GM12878 (cell line): ENCODE data around the gene IRF2BP1. TPM values are rescaled to one million over a fixed set of nuclear protein-coding genes. Genes with fewer than 3 reads are reported as not detected.

Source experiments
- ATAC-seq: fragments of 200-7000 bp; cut with Tn5 transposase; 3 replicates; pipeline ENCODE4 v1.9.1; 2020; ENCODE audit warnings: mild to moderate bottlenecking, moderate library complexity
- BruUV-seq: library from RNA; stranded (reverse); fragments of 400-500 nt; replicated peaks from 2 replicates; lab custom pipeline; 2021; lab: Mats Ljungman, UMichigan
- CTCF ChIA-PET: fragments of 300-600 bp; sonication (Branson Sonifier 250); formaldehyde crosslinking; extraction: SDS; loops from one replicate; lab custom pipeline; 2021; ENCODE audit warnings: inconsistent platforms; lab: Yijun Ruan, JAX
- POLR2A ChIA-PET: fragments of 350-600 bp; formaldehyde crosslinking; extraction: SDS; loops from one replicate; lab custom pipeline; 2021; ENCODE audit warnings: inconsistent platforms; lab: Charles Lee
- RAD21 ChIA-PET: fragments of 300-600 bp; sonication (Branson Sonifier 250); formaldehyde crosslinking; loops from one replicate; lab custom pipeline; 2023; ENCODE audit warnings: antibody characterized with exemption; ENCODE audit not compliant: unreplicated experiment; lab: Charles Lee
- SMC1A ChIA-PET: fragments of 300-600 bp; sonication (Branson Sonifier 250); formaldehyde crosslinking; loops from one replicate; lab custom pipeline; 2023; ENCODE audit not compliant: unreplicated experiment, uncharacterized antibody; lab: Charles Lee
- DNase-seq: peaks from one replicate; pipeline ENCODE4 v3.0.0-alpha.2; 2011; ENCODE audit warnings: low read depth, low spot score
- FAIRE-seq: peaks from 3 replicates; lab custom pipeline; 2011; peaks lifted over from hg19 to GRCh38; lab: Jason Lieb, UNC
- H2AFZ ChIP-seq: 2 replicates; pipeline ENCODE4 v1.6.0; 2011; ENCODE audit warnings: low read depth, low read length, control low read depth; ENCODE audit not compliant: control insufficient read depth
- H3K27ac ChIP-seq: 2 replicates; pipeline ENCODE4 v1.5.1; 2011; ENCODE audit warnings: control low read depth; ENCODE audit not compliant: control insufficient read depth, insufficient read depth
- H3K27me3 ChIP-seq, 2 experiments: replicated peaks in 1 of 2; 2 replicates each; pipeline versions ENCODE4 v1.6.0 to v1.6.1; 2011; ENCODE audit warnings: low read length in 1 of 2; ENCODE audit not compliant: control insufficient read depth in 2 of 2, insufficient read depth in 2 of 2
- H3K36me3 ChIP-seq, 2 experiments: 2 replicates each; pipeline ENCODE4 v1.5.1; 2011; ENCODE audit warnings: low read length in 1 of 2; ENCODE audit not compliant: control insufficient read depth in 2 of 2, insufficient read depth in 2 of 2
- H3K4me1 ChIP-seq: 2 replicates; pipeline ENCODE4 v1.6.1; 2011; ENCODE audit warnings: mild to moderate bottlenecking, low read length, moderate library complexity, mixed read lengths; ENCODE audit not compliant: control insufficient read depth, insufficient read depth
- H3K4me2 ChIP-seq: 2 replicates; pipeline ENCODE4 v1.6.0; 2011; ENCODE audit warnings: control low read depth; ENCODE audit not compliant: control insufficient read depth, insufficient read depth
- H3K4me3 ChIP-seq: fragments of 200-600 bp; sonication (generic); 2 replicates; pipeline ENCODE4 v1.5.1; 2016
- H3K79me2 ChIP-seq: 2 replicates; pipeline ENCODE4 v1.6.0; 2011; ENCODE audit warnings: low read length; ENCODE audit not compliant: control insufficient read depth, insufficient read depth
- H3K9ac ChIP-seq: 2 replicates; pipeline ENCODE4 v1.8.0; 2011; ENCODE audit warnings: low read length, control low read depth, mixed read lengths; ENCODE audit not compliant: control insufficient read depth, insufficient read depth
- H3K9me3 ChIP-seq: replicated peaks from 3 replicates; pipeline ENCODE4 v1.5.1; 2011; ENCODE audit warnings: mild to moderate bottlenecking, low read length; ENCODE audit not compliant: control insufficient read depth, insufficient read depth
- H4K20me1 ChIP-seq: 2 replicates; pipeline ENCODE4 v1.6.0; 2011; ENCODE audit not compliant: control insufficient read depth, insufficient read depth
- ATF7 ChIP-seq: fragments of 450-650 bp; IDR thresholded peaks from 2 replicates; pipeline ENCODE4 v1.6.1; 2016; ENCODE audit warnings: low read depth, mild to moderate bottlenecking
- NR2C2 ChIP-seq: IDR thresholded peaks from 2 replicates; pipeline ENCODE4 v1.6.1; 2011; ENCODE audit warnings: borderline replicate concordance, low read depth; ENCODE audit not compliant: control insufficient read depth, insufficient read length
- PML ChIP-seq: IDR thresholded peaks from 2 replicates; pipeline ENCODE4 v1.6.1; 2012; ENCODE audit warnings: low read length, inconsistent platforms
- POLR2AphosphoS2 ChIP-seq: IDR thresholded peaks from 2 replicates; pipeline ENCODE4 v1.6.1; 2011; ENCODE audit warnings: low read depth, mild to moderate bottlenecking, low read length, improper control_type of control experiment, moderate library complexity
- RAD51 ChIP-seq: fragments of 450-650 bp; IDR thresholded peaks from 2 replicates; pipeline ENCODE4 v1.6.1; 2016; ENCODE audit warnings: moderate library complexity, mild to moderate bottlenecking, inconsistent platforms
- RUNX3 ChIP-seq: IDR thresholded peaks from 2 replicates; pipeline ENCODE4 v1.6.1; 2012; ENCODE audit warnings: low read length, inconsistent platforms
- SMAD1 ChIP-seq: fragments of 450-650 bp; IDR thresholded peaks from 2 replicates; pipeline ENCODE4 v1.6.1; 2018; ENCODE audit warnings: mild to moderate bottlenecking, low read depth; ENCODE audit not compliant: partially characterized antibody
- SPI1 ChIP-seq: IDR thresholded peaks from 2 replicates; pipeline ENCODE4 v1.6.1; 2011; ENCODE audit warnings: low read depth, mild to moderate bottlenecking, low read length, moderate library complexity, borderline replicate concordance; ENCODE audit not compliant: insufficient read depth
- SUZ12 ChIP-seq: fragments of 200-600 bp; sonication (generic); IDR thresholded peaks from one replicate; pipeline ENCODE4 v1.6.1; 2018; ENCODE audit warnings: antibody characterized with exemption, mild to moderate bottlenecking; ENCODE audit not compliant: unreplicated experiment
- WGBS: methylation state at CpG from one replicate; pipeline ENCODE4 v1.1.6; 2016; ENCODE audit warnings: low lambda C conversion rate; ENCODE audit not compliant: insufficient replicate concordance, insufficient coverage; ENCODE audit errors: missing lambda C conversion rate; 5-methylcytosine and 5-hydroxymethylcytosine counted together
- in situ Hi-C: fragments of 300-500 bp; cut with MboI; formaldehyde crosslinking; loops from 9 replicates; pipeline ENCODE4 v1.14.3; 2018; ENCODE audit warnings: mixed read lengths
- intact Hi-C: fragments of 100-400 bp; cut with micrococcal nuclease; formaldehyde crosslinking; loops from one replicate; pipeline ENCODE4 v1.14.2; 2022; ENCODE audit not compliant: unreplicated experiment
- polyA plus RNA-seq, 11 experiments: library from polyadenylated mRNA; depleted of rRNA in 4 of 11; unstranded in 6 of 11; stranded (reverse) in 5 of 11; fragments of >200 nt; fragmentation: Nextera tagmentation in 4 of 11; fragmentation: Illumina TruSeq in 1 of 11; extraction: Ambion mirVana in 4 of 11; extraction: Trizol in 1 of 11; gene quantifications; 1 replicate in 1 of 11; 2 replicates in 10 of 11; pipeline versions ENCODE4 v1.2.1 to v1.2.3, GENCODE V29; 2011 to 2016; ENCODE audit warnings: inconsistent platforms in 2 of 11, missing spikeins in 2 of 11, low read depth in 1 of 11
- total RNA-seq, 4 experiments: library from RNA; depleted of rRNA in 3 of 4; stranded (reverse); fragments of >200 nt in 3 of 4; fragmentation: Illumina TruSeq in 1 of 4; extraction: Trizol in 1 of 4; gene quantifications; 2 replicates each; pipeline versions ENCODE4 v1.2.1 to v1.2.3, GENCODE V29; 2013 to 2021
- TF ChIP-seq, protein P1 (sequence below), 3 experiments: IDR thresholded peaks in 2 of 3; conservative IDR thresholded peaks in 1 of 3; 2 replicates each; pipeline ENCODE4 v1.5.1; 2011; ENCODE audit warnings: low read depth in 3 of 3, low read length in 3 of 3, mild to moderate bottlenecking in 3 of 3, control low read depth in 2 of 3, moderate library complexity in 2 of 3, inconsistent platforms in 1 of 3, mixed read lengths in 1 of 3; ENCODE audit not compliant: control insufficient read depth in 2 of 3, insufficient read depth in 1 of 3; ENCODE audit errors: extremely low read depth in 1 of 3
- TF ChIP-seq, protein P2 (sequence below): fragments of 450-650 bp; IDR thresholded peaks from 2 replicates; pipeline ENCODE4 v1.6.1; 2017; ENCODE audit warnings: mild to moderate bottlenecking, low read depth, inconsistent platforms; ENCODE audit not compliant: poor library complexity, severe bottlenecking
- TF ChIP-seq, protein P3 (sequence below): fragments of 450-650 bp; IDR thresholded peaks from 2 replicates; pipeline ENCODE4 v1.6.1; 2017; ENCODE audit warnings: antibody characterized with exemption, mild to moderate bottlenecking, moderate library complexity
- TF ChIP-seq, protein P4 (sequence below): fragments of 450-650 bp; formaldehyde crosslinking; IDR thresholded peaks from 2 replicates; pipeline ENCODE4 v1.4.0; 2020; ENCODE audit warnings: mild to moderate bottlenecking, moderate library complexity

Gene IRF2BP1
- total and polyA plus RNA-seq, 10 of the 15 experiments (the other 5 are each of a cell fraction or from before 2014, with no cell fraction given): 0.31 to 24.4 (median 4.4) TPM

DNA sequence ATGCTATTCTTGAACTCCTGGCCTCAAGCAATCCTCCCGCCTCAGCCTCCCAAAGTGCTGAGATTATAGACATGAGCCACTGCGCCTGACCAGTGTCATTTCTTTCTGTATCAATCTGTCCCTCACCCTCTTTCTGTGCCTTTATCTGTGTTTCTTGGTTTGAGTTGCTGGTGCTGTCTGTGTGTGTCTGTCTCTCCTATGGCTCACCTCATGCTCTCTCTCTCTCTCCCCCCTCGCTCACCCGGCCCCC lies 9.9 kb downstream of the IRF2BP1 start:
- ChIA-PET POLR2A (interaction anchor here (0.7 to 1.5 kb wide), 5 partner anchors 10 to 1031 kb away, joined by 3 to 4 read pairs (median 3); partner anchors contain the start of genes FOXA3, IRF2BP1 and SYMPK), CTCF (interaction anchor here (1.1 to 1.2 kb wide), 2 partner anchors 11 to 12 kb away, joined by 3 read pairs; partner anchors contain the start of gene FOXA3), RAD21 (interaction anchor here (1.2 kb wide), 1 partner anchor 11 kb away, joined by 4 read pairs; the partner anchor contains the start of gene FOXA3), SMC1A (interaction anchor here (1.2 kb wide), 1 partner anchor 11 kb away, joined by 4 read pairs; no protein-coding TSS in a partner anchor)
- Histone ChIP-seq H2AFZ (peak overlapping the region; percentile 86), H3K36me3 (no peaks in the 10 kb centered on the region), H3K4me2 (peak overlapping the region; percentile 81), H3K4me3 (no peak overlapping the region), H3K9me3 (no peaks in the 10 kb centered on the region), H4K20me1 (no peaks in the 10 kb centered on the region), H3K79me2 (no peaks in the 10 kb centered on the region), H3K27me3 (no peaks in the 10 kb centered on the region), H3K4me1 (peaks cover 9% of the 10 kb centered on the region), H3K9ac (peak overlapping the region; percentile 69), H3K27ac (peak overlapping the region; percentile 17; the same call in 1 of the 2 replicates)
- FAIRE-seq: no peak
- in situ Hi-C loops (no loop called here), intact Hi-C loops (no loop called here)
- WGBS: 20% methylated on average over 2 of the region's 4 CpGs
- no peak for DNase-seq
- BruUV-seq: no TSS peak
- ATAC-seq: peak; percentile 81
- TF ChIP-seq PML (no peak), ATF7 (peak; percentile 44; the same call in 1 of the 2 replicates), RUNX3 (0 out of 2 replicates have a peak, but pooled peaks have one; percentile 23), SUZ12 (no peak), POLR2AphosphoS2 (no peak), SMAD1 (peak; percentile 18), RAD51 (no peak), SPI1 (no peak), NR2C2 (no peak)
- TF ChIP-seq, protein P1, sequence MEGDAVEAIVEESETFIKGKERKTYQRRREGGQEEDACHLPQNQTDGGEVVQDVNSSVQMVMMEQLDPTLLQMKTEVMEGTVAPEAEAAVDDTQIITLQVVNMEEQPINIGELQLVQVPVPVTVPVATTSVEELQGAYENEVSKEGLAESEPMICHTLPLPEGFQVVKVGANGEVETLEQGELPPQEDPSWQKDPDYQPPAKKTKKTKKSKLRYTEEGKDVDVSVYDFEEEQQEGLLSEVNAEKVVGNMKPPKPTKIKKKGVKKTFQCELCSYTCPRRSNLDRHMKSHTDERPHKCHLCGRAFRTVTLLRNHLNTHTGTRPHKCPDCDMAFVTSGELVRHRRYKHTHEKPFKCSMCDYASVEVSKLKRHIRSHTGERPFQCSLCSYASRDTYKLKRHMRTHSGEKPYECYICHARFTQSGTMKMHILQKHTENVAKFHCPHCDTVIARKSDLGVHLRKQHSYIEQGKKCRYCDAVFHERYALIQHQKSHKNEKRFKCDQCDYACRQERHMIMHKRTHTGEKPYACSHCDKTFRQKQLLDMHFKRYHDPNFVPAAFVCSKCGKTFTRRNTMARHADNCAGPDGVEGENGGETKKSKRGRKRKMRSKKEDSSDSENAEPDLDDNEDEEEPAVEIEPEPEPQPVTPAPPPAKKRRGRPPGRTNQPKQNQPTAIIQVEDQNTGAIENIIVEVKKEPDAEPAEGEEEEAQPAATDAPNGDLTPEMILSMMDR (IDR thresholded peaks at IDR 0.05 in 2 of 3, conservative IDR thresholded peaks at IDR 0.05 in 1 of 3; ENCODE audit: control insufficient read depth in 2 of 3, extremely low read depth in 1 of 3, insufficient read depth in 1 of 3, low read depth in 3 of 3, low read length in 3 of 3): no peak
- TF ChIP-seq, protein P2, sequence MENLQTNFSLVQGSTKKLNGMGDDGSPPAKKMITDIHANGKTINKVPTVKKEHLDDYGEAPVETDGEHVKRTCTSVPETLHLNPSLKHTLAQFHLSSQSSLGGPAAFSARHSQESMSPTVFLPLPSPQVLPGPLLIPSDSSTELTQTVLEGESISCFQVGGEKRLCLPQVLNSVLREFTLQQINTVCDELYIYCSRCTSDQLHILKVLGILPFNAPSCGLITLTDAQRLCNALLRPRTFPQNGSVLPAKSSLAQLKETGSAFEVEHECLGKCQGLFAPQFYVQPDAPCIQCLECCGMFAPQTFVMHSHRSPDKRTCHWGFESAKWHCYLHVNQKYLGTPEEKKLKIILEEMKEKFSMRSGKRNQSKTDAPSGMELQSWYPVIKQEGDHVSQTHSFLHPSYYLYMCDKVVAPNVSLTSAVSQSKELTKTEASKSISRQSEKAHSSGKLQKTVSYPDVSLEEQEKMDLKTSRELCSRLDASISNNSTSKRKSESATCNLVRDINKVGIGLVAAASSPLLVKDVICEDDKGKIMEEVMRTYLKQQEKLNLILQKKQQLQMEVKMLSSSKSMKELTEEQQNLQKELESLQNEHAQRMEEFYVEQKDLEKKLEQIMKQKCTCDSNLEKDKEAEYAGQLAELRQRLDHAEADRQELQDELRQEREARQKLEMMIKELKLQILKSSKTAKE: no peak
- TF ChIP-seq, protein P3, sequence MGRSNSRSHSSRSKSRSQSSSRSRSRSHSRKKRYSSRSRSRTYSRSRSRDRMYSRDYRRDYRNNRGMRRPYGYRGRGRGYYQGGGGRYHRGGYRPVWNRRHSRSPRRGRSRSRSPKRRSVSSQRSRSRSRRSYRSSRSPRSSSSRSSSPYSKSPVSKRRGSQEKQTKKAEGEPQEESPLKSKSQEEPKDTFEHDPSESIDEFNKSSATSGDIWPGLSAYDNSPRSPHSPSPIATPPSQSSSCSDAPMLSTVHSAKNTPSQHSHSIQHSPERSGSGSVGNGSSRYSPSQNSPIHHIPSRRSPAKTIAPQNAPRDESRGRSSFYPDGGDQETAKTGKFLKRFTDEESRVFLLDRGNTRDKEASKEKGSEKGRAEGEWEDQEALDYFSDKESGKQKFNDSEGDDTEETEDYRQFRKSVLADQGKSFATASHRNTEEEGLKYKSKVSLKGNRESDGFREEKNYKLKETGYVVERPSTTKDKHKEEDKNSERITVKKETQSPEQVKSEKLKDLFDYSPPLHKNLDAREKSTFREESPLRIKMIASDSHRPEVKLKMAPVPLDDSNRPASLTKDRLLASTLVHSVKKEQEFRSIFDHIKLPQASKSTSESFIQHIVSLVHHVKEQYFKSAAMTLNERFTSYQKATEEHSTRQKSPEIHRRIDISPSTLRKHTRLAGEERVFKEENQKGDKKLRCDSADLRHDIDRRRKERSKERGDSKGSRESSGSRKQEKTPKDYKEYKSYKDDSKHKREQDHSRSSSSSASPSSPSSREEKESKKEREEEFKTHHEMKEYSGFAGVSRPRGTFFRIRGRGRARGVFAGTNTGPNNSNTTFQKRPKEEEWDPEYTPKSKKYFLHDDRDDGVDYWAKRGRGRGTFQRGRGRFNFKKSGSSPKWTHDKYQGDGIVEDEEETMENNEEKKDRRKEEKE: no peak
- TF ChIP-seq, protein P4, sequence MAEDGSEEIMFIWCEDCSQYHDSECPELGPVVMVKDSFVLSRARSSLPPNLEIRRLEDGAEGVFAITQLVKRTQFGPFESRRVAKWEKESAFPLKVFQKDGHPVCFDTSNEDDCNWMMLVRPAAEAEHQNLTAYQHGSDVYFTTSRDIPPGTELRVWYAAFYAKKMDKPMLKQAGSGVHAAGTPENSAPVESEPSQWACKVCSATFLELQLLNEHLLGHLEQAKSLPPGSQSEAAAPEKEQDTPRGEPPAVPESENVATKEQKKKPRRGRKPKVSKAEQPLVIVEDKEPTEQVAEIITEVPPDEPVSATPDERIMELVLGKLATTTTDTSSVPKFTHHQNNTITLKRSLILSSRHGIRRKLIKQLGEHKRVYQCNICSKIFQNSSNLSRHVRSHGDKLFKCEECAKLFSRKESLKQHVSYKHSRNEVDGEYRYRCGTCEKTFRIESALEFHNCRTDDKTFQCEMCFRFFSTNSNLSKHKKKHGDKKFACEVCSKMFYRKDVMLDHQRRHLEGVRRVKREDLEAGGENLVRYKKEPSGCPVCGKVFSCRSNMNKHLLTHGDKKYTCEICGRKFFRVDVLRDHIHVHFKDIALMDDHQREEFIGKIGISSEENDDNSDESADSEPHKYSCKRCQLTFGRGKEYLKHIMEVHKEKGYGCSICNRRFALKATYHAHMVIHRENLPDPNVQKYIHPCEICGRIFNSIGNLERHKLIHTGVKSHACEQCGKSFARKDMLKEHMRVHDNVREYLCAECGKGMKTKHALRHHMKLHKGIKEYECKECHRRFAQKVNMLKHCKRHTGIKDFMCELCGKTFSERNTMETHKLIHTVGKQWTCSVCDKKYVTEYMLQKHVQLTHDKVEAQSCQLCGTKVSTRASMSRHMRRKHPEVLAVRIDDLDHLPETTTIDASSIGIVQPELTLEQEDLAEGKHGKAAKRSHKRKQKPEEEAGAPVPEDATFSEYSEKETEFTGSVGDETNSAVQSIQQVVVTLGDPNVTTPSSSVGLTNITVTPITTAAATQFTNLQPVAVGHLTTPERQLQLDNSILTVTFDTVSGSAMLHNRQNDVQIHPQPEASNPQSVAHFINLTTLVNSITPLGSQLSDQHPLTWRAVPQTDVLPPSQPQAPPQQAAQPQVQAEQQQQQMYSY (CRISPR knock-in tag): no peak
